Smooth muscle cell (in vitro differentiated cells): ENCODE measurements around the gene MRPL34. TPM values are rescaled to one million over a fixed set of nuclear protein-coding genes. Genes with fewer than 3 reads are reported as not detected.
A peak's percentile ranks its signal among the peaks of the same experiment; 100 is the strongest.
"Not testable (repeated sequence)": the region's sequence is repeated elsewhere in the genome, so short reads cannot be mapped to it uniquely, and the experiment has no call there.

Experiments used
- DNase-seq: peaks from one replicate; lab custom pipeline; 2025; ENCODE audit not compliant: unreplicated experiment; lab: John Stamatoyannopoulos, UW
- H2AFZ ChIP-seq: fragments of 200-600 bp; sonication (generic); 2 replicates; pipeline ENCODE4 v1.6.0; 2016; ENCODE audit warnings: antibody characterized with exemption, low read depth, mild to moderate bottlenecking
- H3F3A ChIP-seq: fragments of 200-600 bp; sonication (generic); 2 replicates; pipeline ENCODE4 v1.6.0; 2017; ENCODE audit warnings: antibody characterized with exemption, low read depth
- H3K27ac ChIP-seq: fragments of 200-600 bp; sonication (generic); 2 replicates; pipeline ENCODE4 v1.5.1; 2016; ENCODE audit warnings: low read depth, mild to moderate bottlenecking
- H3K27me3 ChIP-seq: fragments of 200-600 bp; sonication (generic); 2 replicates; pipeline ENCODE4 v1.6.1; 2016; ENCODE audit warnings: low read depth, mild to moderate bottlenecking
- H3K36me3 ChIP-seq: fragments of 200-600 bp; sonication (generic); 2 replicates; pipeline ENCODE4 v1.5.1; 2016; ENCODE audit warnings: low read depth
- H3K4me1 ChIP-seq: fragments of 200-600 bp; sonication (generic); 2 replicates; pipeline ENCODE4 v1.5.1; 2016; ENCODE audit warnings: low read depth
- H3K4me2 ChIP-seq: fragments of 200-600 bp; sonication (generic); 2 replicates; pipeline ENCODE4 v1.6.0; 2016; ENCODE audit warnings: mild to moderate bottlenecking
- H3K4me3 ChIP-seq: fragments of 200-600 bp; sonication (generic); 2 replicates; pipeline ENCODE4 v1.5.1; 2016; ENCODE audit warnings: mild to moderate bottlenecking
- H3K79me2 ChIP-seq: fragments of 200-600 bp; sonication (generic); 2 replicates; pipeline ENCODE4 v1.6.0; 2016; ENCODE audit warnings: low read depth, mild to moderate bottlenecking
- H3K9ac ChIP-seq: fragments of 200-600 bp; sonication (generic); 2 replicates; pipeline ENCODE4 v1.6.0; 2016; ENCODE audit warnings: low read depth
- H3K9me3 ChIP-seq: fragments of 200-600 bp; sonication (generic); replicated peaks from 2 replicates; pipeline ENCODE4 v1.5.1; 2016; ENCODE audit warnings: low read depth
- H4K20me1 ChIP-seq: fragments of 200-600 bp; sonication (generic); 2 replicates; pipeline ENCODE4 v1.6.0; 2016; ENCODE audit warnings: low read depth
- WGBS: methylation state at CpG from one replicate; pipeline ENCODE4 v1.1.7; 2016; ENCODE audit warnings: low lambda C conversion rate; 5-methylcytosine and 5-hydroxymethylcytosine counted together
- polyA plus RNA-seq: library from polyadenylated mRNA; unstranded; fragments of >200 nt; fragmentation: Nextera tagmentation; extraction: Ambion mirVana; gene quantifications from 2 replicates; pipeline ENCODE4 v1.2.1, GENCODE V29; 2016
- total RNA-seq: library from RNA; depleted of rRNA; stranded (reverse); fragments of >200 nt; gene quantifications from 2 replicates; pipeline ENCODE4 v1.2.3, GENCODE V29; 2014
- TF ChIP-seq, protein P1 (sequence below): fragments of 200-600 bp; sonication (generic); IDR thresholded peaks from 2 replicates; pipeline ENCODE4 v1.5.1; 2017; ENCODE audit warnings: borderline replicate concordance, mild to moderate bottlenecking, antibody characterized with exemption; ENCODE audit not compliant: insufficient read depth, poor library complexity, severe bottlenecking

MRPL34 gene
- total and polyA plus RNA-seq, 2 experiments from 2014 or later: 67.2 to 78.6 TPM

GRCh38 chr19:17294051-17294891, 11.4 kb upstream of the MRPL34 start:
- H3K4me2 ChIP-seq: no peak overlapping the region
- no peaks in the 10 kb centered on the region for H3F3A ChIP-seq
- H3K36me3 ChIP-seq: no peaks in the 10 kb centered on the region
- 81% methylated on average over 46 of the region's 48 CpGs for WGBS
- H3K9me3 ChIP-seq: no peaks in the 10 kb centered on the region
- no peaks in the 10 kb centered on the region for H3K79me2 ChIP-seq
- no peaks in the 10 kb centered on the region for H3K4me1 ChIP-seq
- TF ChIP-seq, protein P1, sequence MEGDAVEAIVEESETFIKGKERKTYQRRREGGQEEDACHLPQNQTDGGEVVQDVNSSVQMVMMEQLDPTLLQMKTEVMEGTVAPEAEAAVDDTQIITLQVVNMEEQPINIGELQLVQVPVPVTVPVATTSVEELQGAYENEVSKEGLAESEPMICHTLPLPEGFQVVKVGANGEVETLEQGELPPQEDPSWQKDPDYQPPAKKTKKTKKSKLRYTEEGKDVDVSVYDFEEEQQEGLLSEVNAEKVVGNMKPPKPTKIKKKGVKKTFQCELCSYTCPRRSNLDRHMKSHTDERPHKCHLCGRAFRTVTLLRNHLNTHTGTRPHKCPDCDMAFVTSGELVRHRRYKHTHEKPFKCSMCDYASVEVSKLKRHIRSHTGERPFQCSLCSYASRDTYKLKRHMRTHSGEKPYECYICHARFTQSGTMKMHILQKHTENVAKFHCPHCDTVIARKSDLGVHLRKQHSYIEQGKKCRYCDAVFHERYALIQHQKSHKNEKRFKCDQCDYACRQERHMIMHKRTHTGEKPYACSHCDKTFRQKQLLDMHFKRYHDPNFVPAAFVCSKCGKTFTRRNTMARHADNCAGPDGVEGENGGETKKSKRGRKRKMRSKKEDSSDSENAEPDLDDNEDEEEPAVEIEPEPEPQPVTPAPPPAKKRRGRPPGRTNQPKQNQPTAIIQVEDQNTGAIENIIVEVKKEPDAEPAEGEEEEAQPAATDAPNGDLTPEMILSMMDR: no peak
- H2AFZ ChIP-seq: no peak overlapping the region
- no peak overlapping the region for H3K4me3 ChIP-seq
- H3K9ac ChIP-seq: no peak overlapping the region
- no peak overlapping the region for H3K27ac ChIP-seq
- no peaks in the 10 kb centered on the region for H4K20me1 ChIP-seq
- no peaks in the 10 kb centered on the region for H3K27me3 ChIP-seq
- DNase-seq: peak; percentile 3

DNA sequence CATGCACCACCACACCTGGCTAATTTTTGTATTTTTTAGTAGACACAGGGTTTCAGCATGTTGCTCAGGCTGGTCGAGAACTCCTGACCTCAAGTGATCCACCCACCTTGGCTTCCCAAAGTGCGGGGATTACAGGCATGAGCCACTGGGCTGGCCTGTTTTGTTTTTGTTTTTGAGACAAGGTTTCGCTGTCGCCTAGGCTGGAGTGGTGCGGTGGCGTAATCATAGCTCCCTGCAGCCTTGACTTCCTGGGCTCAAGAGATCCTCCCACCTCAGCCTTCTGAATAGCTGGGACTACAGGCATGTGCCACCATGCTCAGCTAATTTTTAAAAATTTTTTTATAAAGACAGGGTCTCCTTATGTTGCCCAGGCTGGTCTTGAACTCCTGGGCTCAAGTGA, 10.1 kb upstream of the MRPL34 start:
- H3K36me3 ChIP-seq, H2AFZ ChIP-seq, H3K4me3 ChIP-seq, H3K79me2 ChIP-seq, H3K9me3 ChIP-seq, H3K4me1 ChIP-seq, H3K9ac ChIP-seq, DNase-seq, H3K27me3 ChIP-seq, H3K4me2 ChIP-seq, H4K20me1 ChIP-seq, H3K27ac ChIP-seq, H3F3A ChIP-seq: not testable (repeated sequence)
- 98% methylated on average over 6 of the region's 6 CpGs for WGBS

GRCh38 chr19:17296273-17296672, 9.4 kb upstream of the MRPL34 start:
- Histone ChIP-seq H3K4me3 (no peak overlapping the region), H4K20me1 (no peaks in the 10 kb centered on the region), H3F3A (no peaks in the 10 kb centered on the region), H3K9me3 (no peaks in the 10 kb centered on the region), H2AFZ (no peak overlapping the region), H3K36me3 (no peaks in the 10 kb centered on the region), H3K4me2 (no peak overlapping the region), H3K4me1 (no peaks in the 10 kb centered on the region), H3K27me3 (no peaks in the 10 kb centered on the region), H3K79me2 (no peaks in the 10 kb centered on the region), H3K27ac (no peak overlapping the region), H3K9ac (no peak overlapping the region)
- TF ChIP-seq, protein P1: no peak
- 72% methylated on average over 4 of the region's 4 CpGs for WGBS
- DNase-seq: no peak

GRCh38 chr19:17296976-17297375, 8.7 kb upstream of the MRPL34 start:
- WGBS: 91% methylated on average over 6 of the region's 6 CpGs
- H3K4me2 ChIP-seq: no peak overlapping the region
- no peak overlapping the region for H3K4me3 ChIP-seq
- no peak for DNase-seq
- TF ChIP-seq, protein P1: no peak
- no peaks in the 10 kb centered on the region for H4K20me1 ChIP-seq
- H3K36me3 ChIP-seq: no peaks in the 10 kb centered on the region
- H3K9ac ChIP-seq: no peak overlapping the region
- H3K4me1 ChIP-seq: no peaks in the 10 kb centered on the region
- H3K9me3 ChIP-seq: no peaks in the 10 kb centered on the region
- H2AFZ ChIP-seq: no peak overlapping the region
- no peak overlapping the region for H3K27ac ChIP-seq
- H3K79me2 ChIP-seq: no peaks in the 10 kb centered on the region
- H3F3A ChIP-seq: no peaks in the 10 kb centered on the region
- H3K27me3 ChIP-seq: no peaks in the 10 kb centered on the region
